Glomerular visceral epithelial cell (primary cell): ENCODE data around the gene ADCY5.

Experiments
- DNase-seq: peaks from one replicate; pipeline ENCODE4 v3.0.0-alpha.2; 2016; ENCODE audit errors: extremely low spot score

ADCY5 gene

DNA sequence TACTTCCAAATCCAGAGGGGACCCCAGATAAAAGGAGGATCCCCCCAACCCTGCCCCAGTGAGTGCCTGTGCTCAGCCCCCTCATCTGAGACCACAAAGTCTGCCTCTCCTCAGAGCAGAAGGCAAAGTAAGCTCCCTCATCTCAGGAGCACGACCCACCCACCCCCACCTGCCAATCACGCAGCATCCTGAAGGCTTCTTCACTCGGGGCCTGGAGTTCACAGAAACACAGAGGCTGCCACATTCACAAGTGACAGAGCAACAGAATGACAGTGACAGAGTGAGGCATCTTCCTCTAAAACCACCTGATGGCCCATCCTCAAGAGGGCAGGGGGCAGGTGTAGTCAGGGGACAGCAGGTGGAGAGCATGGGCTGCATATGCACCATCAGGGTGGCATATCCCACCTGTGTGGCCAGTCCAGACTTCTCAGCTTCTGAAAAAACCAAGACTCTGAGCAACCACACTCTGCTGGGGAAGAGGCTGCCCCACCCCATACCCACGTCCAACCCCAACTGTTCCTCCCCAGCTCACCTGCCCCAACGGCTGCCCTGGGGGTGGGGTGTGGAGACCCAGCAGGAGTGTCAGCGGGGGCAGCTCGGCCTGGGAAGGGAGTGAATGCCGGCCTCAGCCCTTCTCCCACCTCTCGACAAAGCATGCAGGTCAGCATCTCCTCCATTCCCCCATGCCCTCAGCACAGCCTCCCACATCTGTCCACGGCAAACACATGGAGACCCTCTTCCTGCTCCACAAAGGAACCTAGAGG is 19.3 kb downstream of the ADCY5 start:
- DNase-seq, result no peak

- DNase-seq, result no peak
These were observed 23.7 kb downstream of the ADCY5 start for GRCh38 chr3:123424999-123425712.

DNA sequence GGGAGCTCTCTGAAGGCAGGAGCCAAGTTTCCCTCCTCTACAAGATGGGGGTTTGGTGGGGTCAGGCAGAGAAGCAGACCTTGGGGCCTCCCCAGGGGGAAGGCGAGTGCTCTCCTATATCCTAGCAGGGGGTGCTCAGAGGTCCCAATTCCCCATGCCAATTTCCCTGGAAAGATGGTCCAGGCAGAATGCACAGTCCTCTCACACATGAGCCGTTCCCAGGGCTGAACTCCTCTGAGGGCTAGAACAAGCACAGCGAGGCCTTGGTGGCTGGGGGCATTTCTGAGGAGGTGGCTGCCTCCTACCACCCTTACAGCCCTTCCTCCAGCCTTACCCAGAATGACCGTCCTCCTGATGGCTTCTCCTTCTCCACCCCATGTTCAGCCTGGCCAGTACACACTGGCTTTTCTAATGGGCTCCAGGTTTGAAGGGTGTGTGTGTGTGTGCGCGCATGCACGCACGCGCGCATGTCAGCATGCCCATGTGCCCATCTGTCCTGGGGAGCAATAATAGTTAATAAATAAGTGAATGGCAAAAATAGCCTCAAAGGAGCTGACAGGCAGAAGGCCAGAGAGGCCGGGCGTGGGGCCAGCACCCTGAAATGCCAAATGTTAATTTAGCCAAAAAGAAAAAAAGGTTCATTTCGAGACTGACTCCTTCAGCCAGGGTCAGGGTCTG is 24.4 kb downstream of the ADCY5 start:
- DNase-seq, result no peak

DNA sequence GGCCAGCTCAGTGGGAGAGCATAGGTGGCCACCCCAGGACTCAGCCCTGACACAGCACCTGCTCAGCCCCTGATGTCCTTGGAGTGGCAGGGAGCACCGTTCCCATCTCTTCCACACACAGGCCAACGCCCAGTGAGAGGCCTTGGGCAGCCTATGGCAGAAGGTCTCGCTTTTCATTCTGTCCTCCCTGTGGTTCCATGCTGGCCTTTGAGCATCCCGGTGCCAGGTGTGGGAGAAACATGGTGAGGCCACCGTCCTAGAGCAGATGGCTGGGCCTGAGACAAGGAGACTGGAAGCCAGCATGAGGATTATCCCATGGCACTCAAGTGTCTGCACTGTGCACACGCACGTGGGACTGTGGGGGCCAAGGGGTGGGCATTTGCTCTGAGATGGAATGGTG is 25.1 kb downstream of the ADCY5 start:
- DNase-seq, result no peak

DNA sequence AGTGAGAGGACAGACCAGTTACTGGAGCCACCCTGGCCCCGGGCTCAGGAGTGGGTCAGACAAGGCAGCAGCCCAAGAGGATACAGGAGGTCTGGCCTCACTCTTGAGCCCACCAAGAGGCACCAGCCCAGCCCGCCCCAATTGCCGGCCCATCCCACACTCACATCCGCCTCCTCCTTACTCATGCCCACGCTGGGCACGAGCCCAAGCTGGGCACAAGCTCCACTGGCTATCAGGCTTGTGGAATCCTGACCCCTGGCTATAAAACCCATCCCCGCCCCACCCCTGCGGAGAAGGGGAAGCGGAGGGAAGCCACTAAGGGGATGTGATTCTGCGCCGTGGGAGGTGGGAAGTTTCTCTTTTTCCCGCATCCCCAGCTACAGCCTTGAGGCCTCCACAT is 25.9 kb downstream of the ADCY5 start:
- DNase-seq, result peak; percentile 25

- DNase-seq, result no peak
These were observed 26.4 kb downstream of the ADCY5 start for GRCh38 chr3:123422457-123422856.

DNA sequence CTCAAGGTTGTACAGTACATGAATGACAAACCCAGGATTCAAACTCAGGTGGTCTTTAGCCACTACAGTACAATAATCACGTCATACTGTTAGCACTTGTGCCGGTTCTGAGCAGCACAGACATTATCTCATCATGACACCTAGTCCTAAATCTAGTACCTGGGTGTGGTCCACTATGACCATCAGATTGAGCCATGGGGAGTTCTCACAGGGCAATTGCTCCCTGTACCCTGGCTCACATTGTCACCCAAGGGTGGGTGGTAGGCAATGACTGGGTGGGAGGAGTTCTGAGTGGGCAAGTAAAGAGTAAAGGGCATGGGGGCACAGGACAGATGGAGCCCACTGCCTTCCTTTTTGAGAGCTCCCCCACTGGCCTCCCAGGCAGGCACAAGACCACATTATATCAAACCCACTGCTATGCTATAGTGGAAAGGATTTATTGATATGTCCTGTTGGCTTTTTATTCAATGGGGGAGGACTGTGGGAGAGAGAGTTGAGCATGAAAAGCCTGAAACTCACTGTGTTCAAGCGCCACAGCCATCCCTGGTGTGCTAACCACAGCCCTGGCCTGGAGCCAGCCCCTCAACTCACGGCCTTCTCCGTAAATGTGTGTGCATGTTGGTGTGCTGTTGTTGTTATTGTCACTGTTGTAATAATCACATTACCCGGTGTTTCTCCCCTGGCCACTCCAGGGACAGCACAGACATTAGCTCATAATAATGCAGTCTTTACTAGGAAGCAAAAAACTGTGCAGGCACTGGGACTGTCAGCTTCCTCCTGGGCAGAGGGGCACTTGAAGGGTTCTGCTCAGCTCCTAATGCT is 27.3 kb downstream of the ADCY5 start:
- peak; percentile 17 for DNase-seq

- DNase-seq, result no peak
These were observed 28.4 kb downstream of the ADCY5 start for GRCh38 chr3:123420416-123420968.

DNA sequence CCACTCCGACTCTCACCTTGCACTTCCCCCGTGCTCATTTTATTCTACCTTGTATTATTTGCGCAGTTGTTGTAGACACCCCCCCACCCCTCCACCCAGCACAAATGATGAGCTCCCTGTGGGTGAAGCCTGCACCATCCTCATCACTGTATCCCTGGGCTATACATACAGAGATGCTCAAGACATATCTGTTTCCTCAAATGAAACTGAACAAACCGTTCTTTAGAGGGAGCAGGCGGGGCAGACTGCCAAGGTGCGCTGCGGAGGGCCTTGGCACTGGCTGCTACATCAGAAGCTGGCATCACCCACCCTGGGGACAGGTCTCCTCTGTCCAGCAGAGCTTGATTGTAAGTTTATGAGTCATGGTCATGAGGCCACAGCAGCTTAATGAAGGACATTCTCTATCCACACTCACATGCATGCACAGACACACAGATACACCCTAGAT is 29.0 kb downstream of the ADCY5 start:
- no peak for DNase-seq

GRCh38 chr3:123419181-123419849 is 29.6 kb downstream of the ADCY5 start:
- DNase-seq, result no peak

DNA sequence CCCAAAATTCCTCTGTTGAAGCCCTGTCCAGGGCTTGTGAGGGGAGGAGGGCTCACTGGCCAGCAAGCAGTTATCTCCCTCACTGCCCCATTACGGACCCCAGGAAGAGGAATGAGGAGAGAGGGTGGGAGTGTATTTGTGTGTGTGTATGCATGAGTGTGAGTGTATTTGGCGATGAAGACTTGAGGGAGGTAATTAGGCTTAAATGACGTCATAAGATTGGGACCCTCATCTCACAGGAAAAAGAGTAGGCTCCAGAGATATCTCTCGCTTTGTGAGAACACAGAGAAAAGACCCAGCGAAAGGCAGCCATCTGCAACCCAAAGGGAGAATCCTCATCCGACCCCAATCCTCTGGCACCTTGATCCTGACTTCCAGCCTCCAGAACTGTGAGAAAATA is 32.2 kb downstream of the ADCY5 start:
- DNase-seq, result no peak

GRCh38 chr3:123416173-123416572 is 32.7 kb downstream of the ADCY5 start:
- DNase-seq, result no peak

- no peak for DNase-seq
These were observed 33.7 kb downstream of the ADCY5 start for GRCh38 chr3:123414973-123415775.

GRCh38 chr3:123412811-123413604 is 35.9 kb downstream of the ADCY5 start:
- no peak for DNase-seq

- DNase-seq, result no peak
These were observed 36.8 kb downstream of the ADCY5 start for GRCh38 chr3:123412076-123412475.

DNA sequence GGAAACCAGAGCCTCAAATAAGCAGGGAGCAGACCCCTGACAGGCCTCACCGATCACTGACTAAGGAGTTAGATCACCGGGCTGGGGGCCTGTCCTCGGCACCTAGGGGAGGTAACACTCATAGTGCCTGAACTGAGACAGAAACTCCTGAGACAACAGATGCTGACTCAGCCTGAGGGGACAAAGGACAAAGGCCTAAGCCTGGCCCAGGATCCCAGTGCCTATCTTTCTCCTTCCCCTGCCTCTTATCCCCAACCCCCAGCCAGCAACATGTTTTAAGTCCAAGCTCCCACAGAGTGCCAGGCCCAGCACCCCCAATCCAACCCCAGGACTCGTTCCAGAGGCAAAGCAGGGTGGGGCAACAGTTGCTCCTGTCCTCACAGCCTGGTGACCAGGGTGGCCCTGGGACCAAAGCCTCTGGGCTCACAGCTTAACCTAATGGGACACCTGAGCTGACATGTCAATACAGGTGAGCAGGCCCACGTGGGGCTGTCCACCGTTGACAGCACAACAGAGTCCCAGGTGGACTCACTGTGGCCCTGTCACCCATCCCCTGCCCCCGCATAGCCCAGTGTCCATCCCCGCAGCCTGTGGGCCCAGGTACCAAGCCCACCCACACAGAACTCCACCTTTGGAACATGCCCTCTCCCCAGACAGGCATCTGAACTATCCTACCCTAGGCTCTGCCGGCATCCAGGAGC is 37.4 kb downstream of the ADCY5 start:
- DNase-seq, result no peak

GRCh38 chr3:123410149-123410515 is 38.8 kb downstream of the ADCY5 start:
- no peak for DNase-seq

DNA sequence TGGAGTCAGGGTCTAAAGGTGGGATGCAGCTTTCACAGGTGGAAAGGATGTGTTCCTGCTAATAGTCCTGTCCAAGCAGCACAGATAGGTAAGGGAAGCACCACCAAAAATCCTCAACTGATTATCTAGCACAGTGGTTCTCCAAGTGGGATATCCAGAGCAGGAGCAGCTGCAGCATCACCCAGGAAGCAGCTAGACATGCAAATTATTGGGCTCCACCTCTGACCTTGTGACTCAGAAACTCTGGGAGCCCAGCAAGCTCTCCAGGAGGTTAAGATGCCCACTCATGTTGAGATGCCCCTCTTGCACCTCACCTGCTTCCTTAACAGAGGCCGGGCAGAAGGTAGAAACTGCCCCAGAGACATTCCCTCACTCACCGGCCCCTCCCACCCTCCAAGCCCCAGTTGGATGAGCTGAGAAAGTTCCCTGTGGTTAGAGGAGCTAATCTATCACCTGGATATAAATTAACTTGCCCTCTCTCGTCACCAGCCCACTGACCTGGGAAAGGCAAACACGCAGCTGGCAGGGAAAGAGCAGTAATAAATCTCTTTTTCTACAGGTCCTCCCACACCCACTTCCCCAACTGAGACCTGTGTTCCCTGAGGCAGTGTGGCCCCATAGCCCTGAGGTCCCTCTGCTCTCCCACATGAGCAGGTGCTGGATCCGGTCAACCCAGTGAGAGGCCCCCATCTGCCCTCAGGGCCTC is 39.3 kb downstream of the ADCY5 start:
- peak; percentile 73 for DNase-seq
